ENCODE measurements around the gene KIAA1549.

DNA sequence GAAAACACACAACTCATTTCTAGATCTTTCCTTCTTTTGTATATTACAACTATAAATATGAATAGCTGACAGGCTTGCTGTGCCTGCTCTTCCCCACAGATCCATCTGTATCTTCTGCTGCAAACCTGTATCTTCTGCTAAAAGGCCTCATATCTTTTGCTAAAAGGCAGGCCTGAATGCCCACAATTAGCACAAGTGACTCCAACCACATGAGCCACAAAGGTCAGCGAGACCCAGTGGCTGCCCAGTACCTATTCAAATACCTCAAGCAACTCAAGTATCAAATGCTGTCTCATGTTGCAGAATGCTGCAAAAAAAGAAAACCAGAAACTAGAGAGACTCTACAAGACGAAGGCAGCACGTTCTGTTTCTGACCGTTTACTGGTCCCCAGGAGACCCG is 128.7 kb downstream of the KIAA1549 start:
- TF ChIP-seq, protein P1, sequence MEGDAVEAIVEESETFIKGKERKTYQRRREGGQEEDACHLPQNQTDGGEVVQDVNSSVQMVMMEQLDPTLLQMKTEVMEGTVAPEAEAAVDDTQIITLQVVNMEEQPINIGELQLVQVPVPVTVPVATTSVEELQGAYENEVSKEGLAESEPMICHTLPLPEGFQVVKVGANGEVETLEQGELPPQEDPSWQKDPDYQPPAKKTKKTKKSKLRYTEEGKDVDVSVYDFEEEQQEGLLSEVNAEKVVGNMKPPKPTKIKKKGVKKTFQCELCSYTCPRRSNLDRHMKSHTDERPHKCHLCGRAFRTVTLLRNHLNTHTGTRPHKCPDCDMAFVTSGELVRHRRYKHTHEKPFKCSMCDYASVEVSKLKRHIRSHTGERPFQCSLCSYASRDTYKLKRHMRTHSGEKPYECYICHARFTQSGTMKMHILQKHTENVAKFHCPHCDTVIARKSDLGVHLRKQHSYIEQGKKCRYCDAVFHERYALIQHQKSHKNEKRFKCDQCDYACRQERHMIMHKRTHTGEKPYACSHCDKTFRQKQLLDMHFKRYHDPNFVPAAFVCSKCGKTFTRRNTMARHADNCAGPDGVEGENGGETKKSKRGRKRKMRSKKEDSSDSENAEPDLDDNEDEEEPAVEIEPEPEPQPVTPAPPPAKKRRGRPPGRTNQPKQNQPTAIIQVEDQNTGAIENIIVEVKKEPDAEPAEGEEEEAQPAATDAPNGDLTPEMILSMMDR (IDR thresholded peaks at IDR 0.05; ENCODE audit: low read depth, low read length, missing input control), result no peak
- TF ChIP-seq RXRA (IDR thresholded peaks at IDR 0.05), result no peak
- no peak for TF ChIP-seq TAF1 (conservative IDR thresholded peaks at IDR 0.05)
- TF ChIP-seq EGR1 (IDR thresholded peaks at IDR 0.05; ENCODE audit: low read depth in 2 of 2), result no peak
- TF ChIP-seq, protein P2, sequence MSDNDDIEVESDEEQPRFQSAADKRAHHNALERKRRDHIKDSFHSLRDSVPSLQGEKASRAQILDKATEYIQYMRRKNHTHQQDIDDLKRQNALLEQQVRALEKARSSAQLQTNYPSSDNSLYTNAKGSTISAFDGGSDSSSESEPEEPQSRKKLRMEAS (IDR thresholded peaks at IDR 0.05), result no peak
- TF ChIP-seq, protein P3, sequence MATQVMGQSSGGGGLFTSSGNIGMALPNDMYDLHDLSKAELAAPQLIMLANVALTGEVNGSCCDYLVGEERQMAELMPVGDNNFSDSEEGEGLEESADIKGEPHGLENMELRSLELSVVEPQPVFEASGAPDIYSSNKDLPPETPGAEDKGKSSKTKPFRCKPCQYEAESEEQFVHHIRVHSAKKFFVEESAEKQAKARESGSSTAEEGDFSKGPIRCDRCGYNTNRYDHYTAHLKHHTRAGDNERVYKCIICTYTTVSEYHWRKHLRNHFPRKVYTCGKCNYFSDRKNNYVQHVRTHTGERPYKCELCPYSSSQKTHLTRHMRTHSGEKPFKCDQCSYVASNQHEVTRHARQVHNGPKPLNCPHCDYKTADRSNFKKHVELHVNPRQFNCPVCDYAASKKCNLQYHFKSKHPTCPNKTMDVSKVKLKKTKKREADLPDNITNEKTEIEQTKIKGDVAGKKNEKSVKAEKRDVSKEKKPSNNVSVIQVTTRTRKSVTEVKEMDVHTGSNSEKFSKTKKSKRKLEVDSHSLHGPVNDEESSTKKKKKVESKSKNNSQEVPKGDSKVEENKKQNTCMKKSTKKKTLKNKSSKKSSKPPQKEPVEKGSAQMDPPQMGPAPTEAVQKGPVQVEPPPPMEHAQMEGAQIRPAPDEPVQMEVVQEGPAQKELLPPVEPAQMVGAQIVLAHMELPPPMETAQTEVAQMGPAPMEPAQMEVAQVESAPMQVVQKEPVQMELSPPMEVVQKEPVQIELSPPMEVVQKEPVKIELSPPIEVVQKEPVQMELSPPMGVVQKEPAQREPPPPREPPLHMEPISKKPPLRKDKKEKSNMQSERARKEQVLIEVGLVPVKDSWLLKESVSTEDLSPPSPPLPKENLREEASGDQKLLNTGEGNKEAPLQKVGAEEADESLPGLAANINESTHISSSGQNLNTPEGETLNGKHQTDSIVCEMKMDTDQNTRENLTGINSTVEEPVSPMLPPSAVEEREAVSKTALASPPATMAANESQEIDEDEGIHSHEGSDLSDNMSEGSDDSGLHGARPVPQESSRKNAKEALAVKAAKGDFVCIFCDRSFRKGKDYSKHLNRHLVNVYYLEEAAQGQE (IDR thresholded peaks at IDR 0.05), result no peak
- no peak for TF ChIP-seq GABPA (IDR thresholded peaks at IDR 0.05 in 1 of 2, conservative IDR thresholded peaks at IDR 0.05 in 1 of 2)
- TF ChIP-seq NR2F2 (IDR thresholded peaks at IDR 0.05), result no peak
- no peak for TF ChIP-seq RAD21 (IDR thresholded peaks at IDR 0.05)
- no peak for TF ChIP-seq JUND (IDR thresholded peaks at IDR 0.05)
- TF ChIP-seq YY1 (IDR thresholded peaks at IDR 0.05), result no peak
- TF ChIP-seq, protein P4, sequence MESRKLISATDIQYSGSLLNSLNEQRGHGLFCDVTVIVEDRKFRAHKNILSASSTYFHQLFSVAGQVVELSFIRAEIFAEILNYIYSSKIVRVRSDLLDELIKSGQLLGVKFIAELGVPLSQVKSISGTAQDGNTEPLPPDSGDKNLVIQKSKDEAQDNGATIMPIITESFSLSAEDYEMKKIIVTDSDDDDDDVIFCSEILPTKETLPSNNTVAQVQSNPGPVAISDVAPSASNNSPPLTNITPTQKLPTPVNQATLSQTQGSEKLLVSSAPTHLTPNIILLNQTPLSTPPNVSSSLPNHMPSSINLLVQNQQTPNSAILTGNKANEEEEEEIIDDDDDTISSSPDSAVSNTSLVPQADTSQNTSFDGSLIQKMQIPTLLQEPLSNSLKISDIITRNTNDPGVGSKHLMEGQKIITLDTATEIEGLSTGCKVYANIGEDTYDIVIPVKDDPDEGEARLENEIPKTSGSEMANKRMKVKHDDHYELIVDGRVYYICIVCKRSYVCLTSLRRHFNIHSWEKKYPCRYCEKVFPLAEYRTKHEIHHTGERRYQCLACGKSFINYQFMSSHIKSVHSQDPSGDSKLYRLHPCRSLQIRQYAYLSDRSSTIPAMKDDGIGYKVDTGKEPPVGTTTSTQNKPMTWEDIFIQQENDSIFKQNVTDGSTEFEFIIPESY (IDR thresholded peaks at IDR 0.05), result no peak
- TF ChIP-seq HNF4A (conservative IDR thresholded peaks at IDR 0.05), result no peak
